Mesenchymal stem cell (in vitro differentiated cells and primary cell): ENCODE results near the gene AURKB.

Experiments used
- DNase-seq: peaks from one replicate; pipeline ENCODE4 v3.0.0-alpha.2; 2013
- H2AFZ ChIP-seq: one replicate; pipeline ENCODE4 v1.6.1; 2013; ENCODE audit warnings: low read depth, mild to moderate bottlenecking, control low read depth, inconsistent platforms, low read length, moderate library complexity
- H2AK5ac ChIP-seq: 2 replicates; pipeline ENCODE4 v1.6.1; 2013; ENCODE audit warnings: low read length, moderate library complexity, mild to moderate bottlenecking, inconsistent platforms; ENCODE audit not compliant: severe bottlenecking
- H2BK120ac ChIP-seq: one replicate; pipeline ENCODE4 v1.6.1; 2013; ENCODE audit warnings: low read depth, mild to moderate bottlenecking, inconsistent platforms, low read length, moderate library complexity
- H2BK12ac ChIP-seq, 2 experiments: one replicate each; pipeline ENCODE4 v1.6.1; 2013; ENCODE audit warnings: inconsistent platforms in 2 of 2, low read length in 2 of 2, mild to moderate bottlenecking in 2 of 2, moderate library complexity in 2 of 2, control low read depth in 1 of 2
- H2BK15ac ChIP-seq: one replicate; pipeline ENCODE4 v1.6.1; 2013; ENCODE audit warnings: mild to moderate bottlenecking, low read depth, inconsistent platforms; ENCODE audit not compliant: poor library complexity, severe bottlenecking
- H2BK5ac ChIP-seq: 2 replicates; pipeline ENCODE4 v1.6.1; 2013; ENCODE audit warnings: low read depth, mild to moderate bottlenecking, low read length, control low read depth, inconsistent platforms; ENCODE audit not compliant: poor library complexity, severe bottlenecking
- H3K14ac ChIP-seq, 2 experiments: one replicate each; pipeline ENCODE4 v1.6.1; 2013; ENCODE audit warnings: inconsistent platforms in 2 of 2, low read length in 2 of 2, control low read depth in 1 of 2, mild to moderate bottlenecking in 1 of 2, moderate library complexity in 1 of 2
- H3K18ac ChIP-seq, 2 experiments: one replicate each; pipeline ENCODE4 v1.6.1; 2013; ENCODE audit warnings: inconsistent platforms in 2 of 2, low read length in 2 of 2, control low read depth in 1 of 2, low read depth in 1 of 2, mild to moderate bottlenecking in 1 of 2
- H3K23ac ChIP-seq, 2 experiments: one replicate each; pipeline ENCODE4 v1.6.1; 2013; ENCODE audit warnings: inconsistent platforms in 2 of 2, low read length in 2 of 2, mild to moderate bottlenecking in 2 of 2, moderate library complexity in 2 of 2, control low read depth in 1 of 2
- H3K27ac ChIP-seq: 2 replicates; pipeline ENCODE4 v1.5.1; 2013; ENCODE audit warnings: mild to moderate bottlenecking, moderate library complexity, low read length, control low read depth, inconsistent platforms; ENCODE audit not compliant: poor library complexity, severe bottlenecking
- H3K27me3 ChIP-seq, 2 experiments: 2 replicates each; pipeline versions ENCODE4 v1.6.1 to v1.7.0; 2013; ENCODE audit warnings: low read length in 2 of 2, mild to moderate bottlenecking in 2 of 2, moderate library complexity in 2 of 2, control low read depth in 1 of 2, inconsistent platforms in 1 of 2; ENCODE audit not compliant: control insufficient read depth in 1 of 2, insufficient read depth in 1 of 2
- H3K36me3 ChIP-seq, 2 experiments: 2 replicates each; pipeline versions ENCODE4 v1.6.1 to v1.7.0; 2013; ENCODE audit warnings: low read length in 2 of 2, control low read depth in 1 of 2, inconsistent platforms in 1 of 2, low read depth in 1 of 2, mild to moderate bottlenecking in 1 of 2; ENCODE audit not compliant: insufficient read depth in 2 of 2, control insufficient read depth in 1 of 2
- H3K4ac ChIP-seq, 2 experiments: one replicate each; pipeline ENCODE4 v1.6.1; 2013; ENCODE audit warnings: inconsistent platforms in 2 of 2, low read length in 2 of 2, mild to moderate bottlenecking in 2 of 2, moderate library complexity in 2 of 2, control low read depth in 1 of 2, low read depth in 1 of 2
- H3K4me1 ChIP-seq: 2 replicates; pipeline ENCODE4 v1.6.1; 2013; ENCODE audit warnings: low read depth, low read length, control low read depth; ENCODE audit not compliant: control insufficient read depth, insufficient read depth
- H3K4me2 ChIP-seq: 2 replicates; pipeline ENCODE4 v1.6.1; 2013; ENCODE audit warnings: low read length, mild to moderate bottlenecking, inconsistent platforms; ENCODE audit not compliant: poor library complexity, severe bottlenecking
- H3K4me3 ChIP-seq, 2 experiments: 2 replicates each; pipeline versions ENCODE4 v1.5.1 to v1.7.0; 2013; ENCODE audit warnings: low read length in 2 of 2, mild to moderate bottlenecking in 2 of 2, control low read depth in 1 of 2, low read depth in 1 of 2; ENCODE audit not compliant: insufficient read depth in 1 of 2
- H3K79me1 ChIP-seq: replicated peaks from 2 replicates; pipeline ENCODE4 v1.6.1; 2013; ENCODE audit warnings: mild to moderate bottlenecking, control low read depth, low read length, inconsistent platforms; ENCODE audit not compliant: poor library complexity, severe bottlenecking
- H3K9ac ChIP-seq: 2 replicates; pipeline ENCODE4 v1.7.0; 2013; ENCODE audit warnings: mild to moderate bottlenecking, low read length, moderate library complexity
- H3K9me3 ChIP-seq: 2 replicates; pipeline ENCODE4 v1.7.0; 2013; ENCODE audit warnings: mild to moderate bottlenecking, low read length; ENCODE audit not compliant: control insufficient read depth
- H4K8ac ChIP-seq: one replicate; pipeline ENCODE4 v1.6.1; 2013; ENCODE audit warnings: inconsistent platforms, mild to moderate bottlenecking, low read length, moderate library complexity
- H4K91ac ChIP-seq: one replicate; pipeline ENCODE4 v1.6.1; 2013; ENCODE audit warnings: mild to moderate bottlenecking, low read length, inconsistent platforms
- WGBS: methylation state at CpG from one replicate; pipeline ENCODE4 v1.1.7; 2013; ENCODE audit warnings: mixed read lengths; 5-methylcytosine and 5-hydroxymethylcytosine counted together

The AURKB gene

GRCh38 chr17:8189711-8190477 lies 20.5 kb downstream of the AURKB start, which contains the start of gene BORCS6:
Gene BORCS6 (minus strand): TSS chr17:8190180. CDS start chr17:8190140, 40 bp downstream.
- peak within 1 kb of the TSS; percentile 91 for H2BK5ac ChIP-seq
- peak within 1 kb of the TSS; percentile 91 for H3K4me2 ChIP-seq
- H2BK12ac ChIP-seq: peak within 1 kb of the TSS; percentile 63 to 91
- peak; percentile 99 for DNase-seq
- peak within 1 kb of the TSS in 1 of 2 experiments; percentile 66 for H3K23ac ChIP-seq
- H2BK120ac ChIP-seq: peak within 1 kb of the TSS; percentile 81
- WGBS: under 1% methylated on average over 68 of the region's 70 CpGs
- H2AK5ac ChIP-seq: peak within 1 kb of the TSS; percentile 72
- peaks cover 4% of the 10 kb centered on the region for H3K79me1 ChIP-seq
- H3K9me3 ChIP-seq: no peaks in the 10 kb centered on the region
- H3K4me3 ChIP-seq: peak within 1 kb of the TSS; percentile 75 to 88
- H3K4me1 ChIP-seq: peaks cover 20% of the 10 kb centered on the region
- peak within 1 kb of the TSS; percentile 77 to 94 for H3K4ac ChIP-seq
- H3K14ac ChIP-seq: peak within 1 kb of the TSS in 1 of 2 experiments; percentile 87
- H3K9ac ChIP-seq: peak within 1 kb of the TSS; percentile 87
- no peaks in the 10 kb centered on the region for H3K27me3 ChIP-seq
- H4K8ac ChIP-seq: peak within 1 kb of the TSS; percentile 86
- H4K91ac ChIP-seq: peak within 1 kb of the TSS; percentile 74
- peak within 1 kb of the TSS; percentile 85 for H2BK15ac ChIP-seq
- no peaks in the 10 kb centered on the region for H3K36me3 ChIP-seq
- H3K18ac ChIP-seq: peak within 1 kb of the TSS; percentile 85 to 97
- peak within 1 kb of the TSS; percentile 85 for H3K27ac ChIP-seq
- H2AFZ ChIP-seq: peak within 1 kb of the TSS; percentile 80

- Histone ChIP-seq H3K4me1 (peaks cover 20% of the 10 kb centered on the region), H3K23ac (peak overlapping the region in 1 of 2 experiments; percentile 66), H3K79me1 (peaks cover 4% of the 10 kb centered on the region), H4K8ac (no peak overlapping the region), H3K4me2 (peak overlapping the region; percentile 91), H2AK5ac (no peak overlapping the region), H2BK120ac (no peak overlapping the region), H3K9me3 (no peaks in the 10 kb centered on the region), H3K36me3 (no peaks in the 10 kb centered on the region), H4K91ac (peak overlapping the region; percentile 52), H2BK12ac (peak overlapping the region in 1 of 2 experiments; percentile 91), H3K18ac (peak overlapping the region; percentile 16 to 97), H3K27ac (peak overlapping the region; percentile 85), H2AFZ (peak overlapping the region; percentile 80), H3K27me3 (no peaks in the 10 kb centered on the region), H3K9ac (peak overlapping the region; percentile 87), H3K4ac (peak overlapping the region; percentile 24 to 94), H2BK5ac (no peak overlapping the region), H2BK15ac (no peak overlapping the region), H3K14ac (peak overlapping the region in 1 of 2 experiments; percentile 87), H3K4me3 (peak overlapping the region; percentile 75 to 88)
- WGBS: 10% methylated on average over 56 of the region's 67 CpGs
- DNase-seq: peak; percentile 44
Observed at GRCh38 chr17:8189041-8189710, 21.2 kb downstream of the AURKB start.

- Histone ChIP-seq H3K4me2 (peak overlapping the region; percentile 91), H3K14ac (peak overlapping the region in 1 of 2 experiments; percentile 73), H3K4me3 (peak overlapping the region; percentile 75 to 88), H3K27ac (peak overlapping the region; percentile 38), H3K9ac (peak overlapping the region; percentile 87), H3K27me3 (no peaks in the 10 kb centered on the region), H2AK5ac (no peak overlapping the region), H3K9me3 (no peaks in the 10 kb centered on the region), H3K79me1 (peaks cover 4% of the 10 kb centered on the region), H2AFZ (no peak overlapping the region), H3K36me3 (no peaks in the 10 kb centered on the region), H3K4me1 (peaks cover 20% of the 10 kb centered on the region), H2BK120ac (peak overlapping the region; percentile 35), H3K4ac (peak overlapping the region; percentile 47 to 94), H4K91ac (no peak overlapping the region), H3K18ac (peak overlapping the region; percentile 40 to 56), H2BK15ac (peak overlapping the region; percentile 75), H2BK5ac (no peak overlapping the region), H2BK12ac (peak overlapping the region; percentile 25 to 75), H3K23ac (peak overlapping the region in 1 of 2 experiments; percentile 75), H4K8ac (no peak overlapping the region)
- 57% methylated on average over 9 of the region's 12 CpGs for WGBS
- no peak for DNase-seq
Observed at GRCh38 chr17:8188263-8188839, 22.0 kb downstream of the AURKB start.
